OCI-LY3 (cell line): ENCODE measurements around the gene NDRG4.

Experiments
- EZH2phosphoT487 ChIP-seq: fragments of 200-600 bp; shearing (Covaris generic); IDR thresholded peaks from 2 replicates; pipeline ENCODE4 v1.6.1; 2018; ENCODE audit warnings: antibody characterized with exemption, mixed run types, low read depth
- TF ChIP-seq, protein P1 (sequence below): fragments of 200-600, 300-600 bp; sonication (generic); IDR thresholded peaks from 2 replicates; pipeline ENCODE4 v1.5.1; 2014; ENCODE audit warnings: antibody characterized with exemption, low read length, low read depth

DNA sequence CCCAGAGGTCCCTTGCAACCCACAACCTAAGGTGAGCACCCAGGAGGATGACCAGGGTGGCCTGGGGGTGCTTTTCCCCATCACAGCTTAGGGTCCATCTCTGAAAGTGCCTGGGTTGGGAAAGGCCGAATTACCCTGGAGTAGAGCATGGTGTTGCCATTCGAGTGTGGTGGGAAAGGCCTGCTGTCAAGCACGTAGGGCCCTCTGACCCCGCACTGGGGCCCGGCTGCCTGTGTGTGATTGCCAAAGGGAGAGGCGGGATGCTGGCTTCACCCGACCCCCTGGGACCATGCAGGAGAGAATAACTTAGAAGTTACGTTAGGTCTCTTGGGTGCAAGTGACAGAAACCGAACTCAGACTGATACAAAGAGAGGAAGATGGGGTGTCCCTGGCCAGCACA is 27.7 kb upstream of the NDRG4 start:
- TF ChIP-seq, protein P1, sequence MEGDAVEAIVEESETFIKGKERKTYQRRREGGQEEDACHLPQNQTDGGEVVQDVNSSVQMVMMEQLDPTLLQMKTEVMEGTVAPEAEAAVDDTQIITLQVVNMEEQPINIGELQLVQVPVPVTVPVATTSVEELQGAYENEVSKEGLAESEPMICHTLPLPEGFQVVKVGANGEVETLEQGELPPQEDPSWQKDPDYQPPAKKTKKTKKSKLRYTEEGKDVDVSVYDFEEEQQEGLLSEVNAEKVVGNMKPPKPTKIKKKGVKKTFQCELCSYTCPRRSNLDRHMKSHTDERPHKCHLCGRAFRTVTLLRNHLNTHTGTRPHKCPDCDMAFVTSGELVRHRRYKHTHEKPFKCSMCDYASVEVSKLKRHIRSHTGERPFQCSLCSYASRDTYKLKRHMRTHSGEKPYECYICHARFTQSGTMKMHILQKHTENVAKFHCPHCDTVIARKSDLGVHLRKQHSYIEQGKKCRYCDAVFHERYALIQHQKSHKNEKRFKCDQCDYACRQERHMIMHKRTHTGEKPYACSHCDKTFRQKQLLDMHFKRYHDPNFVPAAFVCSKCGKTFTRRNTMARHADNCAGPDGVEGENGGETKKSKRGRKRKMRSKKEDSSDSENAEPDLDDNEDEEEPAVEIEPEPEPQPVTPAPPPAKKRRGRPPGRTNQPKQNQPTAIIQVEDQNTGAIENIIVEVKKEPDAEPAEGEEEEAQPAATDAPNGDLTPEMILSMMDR = no peak
- no peak for TF ChIP-seq EZH2phosphoT487
